Right lobe of liver (tissue), 4 donors: ENCODE data around the gene ITGA3.

ENCODE experiments used
- POLR2A ChIP-seq: fragments of 450-650 bp; IDR thresholded peaks from one replicate; pipeline ENCODE4 v1.6.1; 2017; ENCODE audit warnings: antibody characterized with exemption, mild to moderate bottlenecking
- TF ChIP-seq, protein P1 (sequence below), 4 donors: fragments of 200-600 bp in 3 of 4; fragments of 450-650 bp in 1 of 4; IDR thresholded peaks; one replicate each; pipeline versions ENCODE4 v1.5.1 to v1.8.0; 2016 to 2022; ENCODE audit warnings: antibody characterized with exemption in 4 of 4, mild to moderate bottlenecking in 2 of 4
- donor health status: DM: no; HTN: no; CAD: no.
- donor health status: DM: no; HTN: no; CAD: no.
- donor health status: DM: no; HTN: yes; CAD: no.

DNA sequence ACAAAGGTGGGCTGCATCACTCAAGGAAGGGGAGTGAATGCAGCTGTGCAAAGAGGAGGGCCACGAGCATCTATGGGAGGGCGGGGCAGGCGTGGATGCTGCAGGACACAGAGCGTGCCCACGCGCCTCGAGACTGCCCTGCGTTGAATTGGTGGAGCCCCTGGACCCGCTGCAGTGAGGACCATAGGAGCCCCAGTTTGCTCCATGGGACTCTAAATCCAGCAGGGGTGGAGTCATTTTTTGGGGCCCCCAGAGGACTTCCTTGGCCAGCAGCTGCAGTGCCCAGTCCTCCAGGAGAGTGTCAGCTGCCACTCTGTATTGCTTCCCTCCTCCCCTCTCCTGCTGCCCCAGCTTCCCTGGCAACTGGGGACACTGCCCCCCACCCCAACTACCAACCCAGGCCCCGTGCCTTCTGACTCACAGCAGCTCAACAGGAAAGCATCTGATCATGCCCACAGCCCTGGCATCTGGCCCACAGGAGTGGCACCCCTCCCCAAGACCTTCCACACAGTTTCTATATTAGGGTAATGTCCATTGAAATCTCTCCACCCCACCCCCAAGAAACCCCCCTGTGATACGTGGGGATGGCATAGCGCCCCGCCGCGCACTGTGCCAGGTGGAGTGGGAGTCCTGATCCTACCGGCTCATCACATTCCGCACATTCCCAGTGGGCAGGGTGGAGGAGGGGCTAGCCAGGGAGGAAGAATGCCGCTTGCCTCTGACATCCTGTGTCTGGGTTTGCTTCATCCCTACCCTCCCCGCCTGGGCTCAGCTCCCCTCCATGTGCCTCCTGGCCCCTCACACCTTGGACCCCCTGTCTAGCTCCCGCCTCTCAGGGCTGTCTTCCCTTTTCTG is 27.8 kb upstream of the ITGA3 start:
- TF ChIP-seq, protein P1, sequence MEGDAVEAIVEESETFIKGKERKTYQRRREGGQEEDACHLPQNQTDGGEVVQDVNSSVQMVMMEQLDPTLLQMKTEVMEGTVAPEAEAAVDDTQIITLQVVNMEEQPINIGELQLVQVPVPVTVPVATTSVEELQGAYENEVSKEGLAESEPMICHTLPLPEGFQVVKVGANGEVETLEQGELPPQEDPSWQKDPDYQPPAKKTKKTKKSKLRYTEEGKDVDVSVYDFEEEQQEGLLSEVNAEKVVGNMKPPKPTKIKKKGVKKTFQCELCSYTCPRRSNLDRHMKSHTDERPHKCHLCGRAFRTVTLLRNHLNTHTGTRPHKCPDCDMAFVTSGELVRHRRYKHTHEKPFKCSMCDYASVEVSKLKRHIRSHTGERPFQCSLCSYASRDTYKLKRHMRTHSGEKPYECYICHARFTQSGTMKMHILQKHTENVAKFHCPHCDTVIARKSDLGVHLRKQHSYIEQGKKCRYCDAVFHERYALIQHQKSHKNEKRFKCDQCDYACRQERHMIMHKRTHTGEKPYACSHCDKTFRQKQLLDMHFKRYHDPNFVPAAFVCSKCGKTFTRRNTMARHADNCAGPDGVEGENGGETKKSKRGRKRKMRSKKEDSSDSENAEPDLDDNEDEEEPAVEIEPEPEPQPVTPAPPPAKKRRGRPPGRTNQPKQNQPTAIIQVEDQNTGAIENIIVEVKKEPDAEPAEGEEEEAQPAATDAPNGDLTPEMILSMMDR (IDR thresholded peaks at IDR 0.05), result no peak
- TF ChIP-seq POLR2A, result no peak
